Psoas muscle (tissue), 8 donors: Measurements from ENCODE around the gene HERPUD1. TPM values are rescaled to one million over a fixed set of nuclear protein-coding genes. Genes with fewer than 3 reads are reported as not detected.

Experiments
- ATAC-seq, 4 donors: fragments of 200-7000 bp; cut with Tn5 transposase; one replicate each; pipeline ENCODE4 v1.9.1; 2020; ENCODE audit warnings: moderate library complexity in 3 of 4, mild to moderate bottlenecking in 2 of 4
- DNase-seq, 2 donors: peaks; one replicate each; pipeline ENCODE4 v3.0.0-alpha.2; 2020
- H3K27ac ChIP-seq: fragments of 200-600 bp; one replicate; pipeline ENCODE4 v1.8.0; 2022
- H3K27me3 ChIP-seq, 3 donors: fragments of 200-600 bp in 1 of 3; one replicate each; pipeline versions ENCODE4 v1.6.1 to v1.8.0; 2013 to 2022; ENCODE audit warnings: low read length in 2 of 3, mild to moderate bottlenecking in 2 of 3, moderate library complexity in 1 of 3; ENCODE audit not compliant: insufficient read depth in 3 of 3
- H3K36me3 ChIP-seq, 2 donors: fragments of 200-600 bp in 1 of 2; one replicate each; pipeline versions ENCODE4 v1.6.1 to v1.8.0; 2013 to 2022; ENCODE audit warnings: low read depth in 1 of 2, mild to moderate bottlenecking in 1 of 2, moderate library complexity in 1 of 2; ENCODE audit not compliant: insufficient read depth in 1 of 2
- H3K4me1 ChIP-seq: fragments of 200-600 bp; one replicate; pipeline ENCODE4 v1.8.0; 2022
- H3K4me3 ChIP-seq: fragments of 200-600 bp; one replicate; pipeline ENCODE4 v1.8.0; 2022; ENCODE audit warnings: mild to moderate bottlenecking
- H3K9me3 ChIP-seq: fragments of 200-600 bp; one replicate; pipeline ENCODE4 v1.8.0; 2022
- CTCF ChIP-seq: fragments of 200-600 bp; IDR thresholded peaks from one replicate; pipeline ENCODE4 v1.8.0; 2022; ENCODE audit warnings: antibody characterized with exemption
- WGBS, 3 donors: extraction: QIAGEN DNeasy Blood & Tissue Kit; methylation state at CpG; one replicate each; pipeline versions ENCODE4 v1.1.6 to v1.1.7; 2013; 5-methylcytosine and 5-hydroxymethylcytosine counted together
- intact Hi-C, 2 donors: fragments of 100-400 bp; cut with DNase I; formaldehyde crosslinking; loops; one replicate each; pipeline versions ENCODE4 v1.11.0 to v1.14.2; 2022
- polyA plus RNA-seq, 3 donors: library from polyadenylated mRNA; stranded (reverse); fragments of 200-250 nt; gene quantifications; one replicate each; pipeline ENCODE4 v1.2.3, GENCODE V29; 2013
- total RNA-seq, 4 donors: library from RNA; stranded (reverse); fragmentation: NEBNext Ultra II Directional in 2 of 4; extraction: Animal tissue kit (Norgen Biotek cat#: 25700) in 2 of 4; gene quantifications; one replicate each; pipeline versions ENCODE4 v1.2.1 to v1.2.4, GENCODE V29; 2021 to 2023
- donor health status: healthy with polysubstance abuse.
- donor health status: DM: no; HTN: no; CAD: no; lungs with moderate emphysema.
- donor health status: Bipolar disorder and iron deficiency.
- donor health status: healthy.
- donor health status: DM: yes; HTN: yes; CAD: no.
- donor health status: DM: no; HTN: no; CAD: no.
- donor health status: DM: no; HTN: no; CAD: no.
- donor health status: DM: yes; HTN: yes; CAD: no.

Gene HERPUD1
- total and polyA plus RNA-seq, 7 donors, result 70.2 to 162 (median 113) TPM

DNA sequence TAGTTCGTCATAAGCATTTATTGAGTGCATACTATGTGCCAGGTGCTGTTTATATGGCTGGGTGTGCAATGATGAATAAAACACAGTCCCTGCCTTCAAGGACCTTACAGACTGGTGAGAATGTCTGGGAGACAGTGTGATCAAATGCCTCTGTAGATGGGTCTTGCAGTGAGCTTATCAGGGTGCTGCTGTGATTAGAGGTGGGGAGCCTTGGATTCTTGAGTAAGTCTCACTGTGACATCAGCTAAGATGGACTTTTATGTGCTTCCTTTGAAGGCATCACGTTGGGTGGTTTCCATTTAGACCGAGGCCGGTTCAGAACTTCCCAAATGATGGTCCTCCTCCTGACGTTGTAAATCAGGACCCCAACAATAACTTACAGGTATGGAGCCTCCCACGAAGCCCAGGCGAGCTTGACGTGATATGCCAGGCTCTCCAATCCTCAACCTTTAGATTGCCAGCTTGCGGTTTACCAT lies 10.0 kb downstream of the HERPUD1 start:
- Histone ChIP-seq H3K9me3 (no peaks in the 10 kb centered on the region), H3K4me3 (no peak overlapping the region), H3K27ac (no peak overlapping the region), H3K27me3 (no peaks in the 10 kb centered on the region), H3K36me3 (peaks cover 31 to 98% of the 10 kb centered on the region in 2 donors), H3K4me1 (no peaks in the 10 kb centered on the region)
- ATAC-seq (no peak), DNase-seq (no peak)
- 71 to 82% (median 73%) methylated on average over 9 of the region's 9 CpGs for WGBS, 3 donors
- intact Hi-C loops, result no loop called here
- no peak for TF ChIP-seq CTCF

- H3K36me3 ChIP-seq, result peaks cover 24 to 91% of the 10 kb centered on the region in 2 donors
- no peak overlapping the region for H3K27ac ChIP-seq
- ATAC-seq, result no peak
- H3K9me3 ChIP-seq, result no peaks in the 10 kb centered on the region
- H3K4me3 ChIP-seq, result no peak overlapping the region
- intact Hi-C loops, result no loop called here
- TF ChIP-seq CTCF, result no peak
- H3K27me3 ChIP-seq, result no peaks in the 10 kb centered on the region
- WGBS, 3 donors, result 69 to 78% (median 75%) methylated on average over 6 of the region's 6 CpGs
- H3K4me1 ChIP-seq, result no peaks in the 10 kb centered on the region
- no peak for DNase-seq
Measured at GRCh38 chr16:56943761-56944375, 11.9 kb downstream of the HERPUD1 start.

- H3K9me3 ChIP-seq, result no peaks in the 10 kb centered on the region
- DNase-seq (no peak), ATAC-seq (no peak)
- no peak for TF ChIP-seq CTCF
- H3K27ac ChIP-seq, result no peak overlapping the region
- H3K27me3 ChIP-seq, result no peaks in the 10 kb centered on the region
- WGBS, 3 donors, result 32 to 52% (median 47%) methylated on average over 2 of the region's 2 CpGs
- no peaks in the 10 kb centered on the region for H3K4me1 ChIP-seq
- intact Hi-C loops, result no loop called here
- no peak overlapping the region for H3K4me3 ChIP-seq
- peaks cover 18 to 84% of the 10 kb centered on the region in 2 donors for H3K36me3 ChIP-seq
Measured at GRCh38 chr16:56944954-56945839, 13.3 kb downstream of the HERPUD1 start.

DNA sequence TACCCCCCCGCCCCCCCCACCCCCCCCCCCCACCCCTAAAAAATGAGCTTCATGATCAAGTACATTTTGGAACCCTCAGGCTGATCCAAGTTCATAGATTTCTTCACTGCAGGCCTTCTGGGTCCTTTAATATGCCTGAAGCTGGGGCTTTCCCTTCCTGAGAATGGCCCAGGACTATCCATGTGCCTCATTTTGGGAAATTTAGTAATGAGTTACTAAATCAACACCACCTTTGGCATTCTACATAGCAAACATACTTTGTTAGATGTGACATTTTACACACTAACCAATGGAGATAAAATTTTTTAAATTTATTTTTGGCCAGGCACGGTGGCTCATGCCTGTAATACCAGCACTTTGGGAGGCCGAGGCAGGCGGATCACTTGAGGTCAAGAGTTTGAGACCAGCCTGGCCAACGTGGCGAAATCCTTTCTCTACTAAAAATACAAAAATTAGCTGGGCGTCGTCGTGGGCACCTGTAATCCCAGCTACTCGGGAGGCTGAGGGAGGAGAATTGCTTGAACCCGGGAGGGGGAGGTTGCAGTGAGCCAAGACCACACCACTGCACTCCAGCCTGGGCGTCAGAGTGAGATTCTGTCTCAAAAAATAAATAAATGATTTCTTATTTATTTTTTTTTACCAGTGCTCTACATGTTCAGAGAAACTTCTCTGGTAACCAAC lies 14.0 kb downstream of the HERPUD1 start:
- Histone ChIP-seq H3K4me3 (no peak overlapping the region), H3K9me3 (no peaks in the 10 kb centered on the region), H3K36me3 (peaks cover 18 to 76% of the 10 kb centered on the region in 2 donors), H3K4me1 (no peaks in the 10 kb centered on the region), H3K27me3 (no peaks in the 10 kb centered on the region), H3K27ac (no peak overlapping the region)
- ATAC-seq, result no peak
- intact Hi-C loops, result no loop called here
- DNase-seq, result no peak
- TF ChIP-seq CTCF, result no peak
- 71 to 73% (median 72%) methylated on average over 12 of the region's 12 CpGs for WGBS, 3 donors
